Hematopoietic multipotent progenitor cell treated with erythropoietin and hydrocortisone succinate and interleukin-3 and kit ligand, for 8 days (in vitro differentiated cells): ENCODE measurements around the gene SNRNP200.

Experiments used
- DNase-seq: peaks from one replicate; pipeline ENCODE4 v3.0.0-alpha.2; 2015

SNRNP200 gene

DNA sequence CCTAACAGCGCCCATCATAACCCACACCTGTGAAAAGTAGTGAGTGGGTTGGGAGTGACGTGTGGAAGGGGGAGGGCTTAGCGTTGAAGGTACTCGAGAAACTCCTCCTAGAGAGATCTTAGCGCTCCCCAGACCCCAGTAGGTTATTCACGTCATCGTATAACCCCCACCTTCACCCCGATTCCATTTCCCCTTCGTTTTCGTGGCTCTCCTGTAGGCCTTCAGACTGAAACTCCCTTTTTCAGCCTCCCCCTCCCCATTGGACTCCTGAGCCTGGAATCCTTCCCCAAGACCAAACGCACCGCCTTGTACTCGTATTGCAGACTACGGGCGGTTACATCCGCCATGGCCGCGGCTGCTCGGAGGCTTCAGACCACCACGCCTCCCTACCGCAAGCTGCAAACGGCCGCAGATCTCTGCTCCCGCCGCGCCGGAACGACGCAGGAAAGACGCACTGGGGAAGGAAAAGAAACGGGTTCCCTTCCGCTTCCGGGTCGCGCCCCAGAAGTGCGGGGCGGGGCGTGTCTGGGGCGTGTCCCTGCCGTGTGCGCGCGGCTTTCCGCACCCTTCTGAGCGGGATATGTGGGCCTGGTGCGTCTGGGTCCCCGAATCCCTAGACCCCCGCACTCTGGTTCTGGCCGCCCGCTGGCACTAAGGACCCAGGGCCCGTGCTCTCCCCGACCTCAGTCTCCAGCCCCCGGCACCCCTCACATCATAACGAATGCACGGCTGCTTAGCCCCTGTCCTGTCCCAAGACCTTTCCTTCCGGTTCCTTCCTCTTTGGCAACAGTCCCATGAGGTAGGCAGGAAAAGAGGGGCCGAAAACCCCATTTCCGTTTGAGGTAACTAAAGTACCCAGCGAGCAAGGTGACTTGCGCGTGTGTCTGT, at the start of gene SNRNP200:
Gene SNRNP200, minus strand, starts transcription at position 456 of the 888 bp plus-strand sequence. Its CDS starts 109 bp downstream, at position 347.
- DNase-seq = peak; percentile 93

DNA sequence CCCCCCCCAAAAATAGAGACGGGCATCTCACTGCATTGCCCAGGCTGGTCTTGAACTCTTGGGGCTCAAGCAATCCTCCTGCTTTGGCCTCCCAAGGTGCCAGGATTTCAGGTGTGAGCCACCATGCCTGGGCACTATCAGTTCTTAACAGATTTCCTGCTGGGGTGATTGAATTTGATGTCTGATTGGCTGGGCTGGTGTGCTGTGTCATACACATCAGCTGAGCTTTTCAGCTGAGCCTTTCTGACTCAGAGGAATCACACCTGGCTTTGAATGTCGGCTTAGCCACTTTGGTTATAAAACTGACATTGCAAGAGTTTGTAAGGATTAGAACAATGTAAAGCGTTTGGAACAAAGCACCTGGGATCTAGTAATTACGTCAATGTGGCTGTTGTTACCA, 49.1 kb upstream of the SNRNP200 start:
- DNase-seq = no peak

DNA sequence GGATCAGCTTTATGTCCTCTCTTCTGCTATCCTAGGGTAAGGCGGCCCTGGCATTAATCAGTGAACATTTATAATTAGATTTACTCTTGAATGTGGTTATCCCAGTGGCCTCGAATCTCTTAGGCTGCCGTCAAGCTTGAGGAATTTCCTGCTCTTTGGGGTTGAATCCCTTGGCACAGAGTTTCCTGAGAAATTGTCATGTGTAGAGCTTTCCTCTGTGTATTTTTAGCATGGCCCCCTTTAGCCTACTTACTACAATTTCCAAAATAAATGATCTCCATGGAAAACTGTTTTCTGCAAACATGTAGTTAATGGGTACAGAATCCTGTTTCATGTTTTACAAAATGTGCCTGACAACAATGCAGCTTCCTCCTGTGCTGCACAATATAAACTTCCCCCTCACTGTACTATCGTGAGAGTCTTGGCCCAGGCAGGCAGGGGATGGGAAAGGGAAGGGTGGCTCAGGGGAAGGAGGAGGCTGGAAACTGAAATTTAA, 48.3 kb upstream of the SNRNP200 start:
- DNase-seq = no peak

DNA sequence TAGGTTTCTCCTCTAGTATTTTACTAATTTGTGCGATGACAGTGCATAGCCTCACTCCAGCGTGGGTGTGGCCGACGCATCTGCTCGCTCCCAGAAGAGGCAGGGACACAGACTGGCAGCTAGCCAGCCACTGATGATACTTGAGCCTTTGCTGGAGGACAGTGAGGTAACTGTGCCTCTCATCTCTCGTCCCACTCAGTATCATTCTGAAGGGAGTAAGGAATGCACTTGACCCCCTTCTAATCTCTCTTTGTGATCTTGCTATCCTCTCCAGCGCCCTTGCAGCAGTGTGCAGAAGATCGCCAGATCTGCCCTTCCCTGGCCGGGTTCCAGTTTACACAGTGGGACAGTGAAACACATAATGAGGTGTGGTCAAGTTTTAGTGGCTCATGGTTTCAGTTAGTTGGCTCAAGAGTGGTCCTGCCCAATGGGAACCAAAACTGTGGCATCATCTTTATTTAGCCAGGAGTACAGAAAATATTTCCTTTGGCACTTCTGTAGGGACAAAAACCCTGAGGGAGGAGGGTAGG, 47.8 kb upstream of the SNRNP200 start:
- peak; percentile 91 for DNase-seq

DNA sequence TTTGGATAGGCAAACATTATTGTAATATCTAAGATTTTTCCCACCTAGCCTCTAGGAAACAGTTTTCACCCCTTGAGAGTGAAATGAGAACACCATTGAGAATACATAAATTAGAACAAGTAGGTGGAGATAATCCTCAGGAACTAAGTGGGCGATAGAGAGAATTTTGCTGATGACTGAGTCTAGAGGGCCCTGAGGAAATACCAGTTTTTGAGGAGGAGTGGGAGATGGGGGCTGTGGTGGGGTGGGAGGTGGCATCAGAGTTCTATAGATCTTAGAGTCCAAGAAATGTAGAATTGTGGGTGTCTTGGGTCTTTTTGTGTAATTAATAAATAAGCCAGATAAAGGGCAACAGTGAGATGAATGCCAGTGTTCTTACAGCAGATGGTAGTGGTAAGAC, 42.0 kb upstream of the SNRNP200 start:
- DNase-seq = no peak

DNA sequence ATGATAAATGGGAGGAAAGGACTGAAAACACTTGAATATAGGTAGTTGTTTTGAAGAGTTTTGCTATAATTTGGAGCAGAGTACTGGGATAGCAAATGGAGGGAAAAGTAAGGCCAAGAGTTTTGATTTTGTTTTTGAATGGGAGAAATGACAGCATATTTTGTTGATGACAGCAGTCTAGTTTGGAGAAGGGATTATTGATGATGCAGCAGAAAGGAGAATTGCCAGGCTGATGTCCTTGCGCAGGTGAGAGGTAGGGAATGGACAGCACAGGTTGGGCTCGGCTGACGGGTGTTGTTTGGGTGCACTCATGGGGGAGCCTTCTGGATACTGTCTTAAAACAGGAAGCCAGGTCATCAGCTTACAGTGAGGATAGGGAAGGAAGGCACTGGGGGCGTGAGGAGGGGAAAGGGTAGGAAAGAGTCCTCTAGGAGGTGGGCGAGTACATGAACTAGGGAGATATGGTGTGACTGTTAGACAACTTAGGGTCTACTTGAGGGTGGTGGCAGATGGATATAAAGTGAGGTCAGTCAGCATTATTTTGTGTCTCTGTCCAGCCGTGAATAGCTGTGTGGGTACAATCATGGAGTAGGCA, 40.6 kb upstream of the SNRNP200 start:
- no peak for DNase-seq

DNA sequence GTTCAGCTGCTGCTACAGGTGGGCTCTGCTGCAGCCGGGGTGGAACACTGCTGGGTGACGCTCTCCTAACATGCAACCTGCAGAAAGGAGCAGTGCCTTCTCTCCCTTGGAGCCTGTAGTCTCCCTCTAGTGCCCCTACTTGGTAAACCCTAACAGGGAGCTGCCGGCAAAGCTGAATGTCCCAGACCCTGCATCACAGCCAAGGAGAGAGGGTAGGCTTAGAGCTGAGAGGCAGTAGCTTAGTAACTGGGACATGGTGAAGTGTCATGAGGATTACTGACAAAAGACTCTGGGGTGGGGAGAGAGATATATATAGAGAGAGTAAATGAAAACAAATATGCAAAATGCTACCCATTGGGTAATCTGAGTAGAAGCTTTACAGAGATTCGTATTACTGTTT, 40.1 kb upstream of the SNRNP200 start:
- DNase-seq = no peak

DNA sequence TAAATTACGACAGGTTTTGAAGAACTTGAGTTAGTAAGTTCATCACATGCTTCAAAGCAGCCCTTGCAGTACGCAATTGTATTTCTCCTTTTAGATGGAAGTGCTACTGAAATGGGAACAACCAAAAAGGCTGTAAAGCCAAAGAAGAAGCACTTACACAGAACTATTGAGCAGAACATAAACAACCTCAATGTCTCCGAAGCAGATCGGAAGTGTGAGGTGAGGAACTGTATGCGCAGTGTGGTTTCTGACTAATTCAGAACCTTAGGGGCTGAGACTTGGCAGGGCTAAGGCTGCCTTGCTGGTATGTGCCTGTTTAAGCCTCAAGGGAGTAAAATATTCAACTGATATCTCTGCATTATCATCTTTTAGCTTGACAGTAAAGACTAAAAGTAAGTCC, 38.7 kb upstream of the SNRNP200 start:
- DNase-seq = no peak

DNA sequence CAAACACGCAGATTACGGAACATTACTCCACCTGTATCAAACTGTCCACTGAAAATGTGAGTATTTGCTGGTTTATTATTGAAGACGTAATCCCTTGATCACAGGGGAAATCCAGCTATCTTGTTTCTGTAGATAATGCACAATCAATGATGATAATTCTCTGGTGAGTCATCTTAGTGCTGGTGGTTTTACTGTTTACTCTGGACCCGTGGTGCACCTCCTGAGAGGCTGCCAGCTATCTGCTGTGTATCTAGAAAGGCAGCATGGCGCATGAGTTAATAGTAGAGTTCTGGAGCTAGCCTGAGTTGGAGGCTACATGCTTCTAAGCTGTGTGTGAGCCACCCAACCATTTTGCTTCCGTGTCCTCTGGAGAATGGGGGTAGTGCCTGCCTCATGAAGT, 36.7 kb upstream of the SNRNP200 start:
- peak; percentile 55 for DNase-seq

DNA sequence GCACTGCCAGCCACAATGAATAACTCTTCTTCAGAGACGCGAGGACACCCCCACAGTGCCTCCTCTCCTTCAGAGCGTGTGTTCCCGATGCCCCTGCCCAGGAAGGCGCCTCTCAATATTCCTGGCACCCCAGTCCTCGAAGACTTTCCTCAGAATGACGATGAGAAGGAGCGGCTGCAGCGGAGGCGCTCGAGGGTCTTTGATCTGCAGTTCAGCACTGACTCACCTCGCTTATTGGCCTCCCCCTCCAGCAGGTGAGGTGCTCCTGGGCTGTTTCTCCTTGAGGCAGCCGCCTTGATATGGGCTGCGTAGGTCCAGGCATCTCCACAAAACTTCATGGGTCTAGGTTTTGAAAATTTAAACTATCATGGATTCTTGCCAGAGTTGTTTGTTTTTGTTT, 36.3 kb upstream of the SNRNP200 start:
- no peak for DNase-seq

DNA sequence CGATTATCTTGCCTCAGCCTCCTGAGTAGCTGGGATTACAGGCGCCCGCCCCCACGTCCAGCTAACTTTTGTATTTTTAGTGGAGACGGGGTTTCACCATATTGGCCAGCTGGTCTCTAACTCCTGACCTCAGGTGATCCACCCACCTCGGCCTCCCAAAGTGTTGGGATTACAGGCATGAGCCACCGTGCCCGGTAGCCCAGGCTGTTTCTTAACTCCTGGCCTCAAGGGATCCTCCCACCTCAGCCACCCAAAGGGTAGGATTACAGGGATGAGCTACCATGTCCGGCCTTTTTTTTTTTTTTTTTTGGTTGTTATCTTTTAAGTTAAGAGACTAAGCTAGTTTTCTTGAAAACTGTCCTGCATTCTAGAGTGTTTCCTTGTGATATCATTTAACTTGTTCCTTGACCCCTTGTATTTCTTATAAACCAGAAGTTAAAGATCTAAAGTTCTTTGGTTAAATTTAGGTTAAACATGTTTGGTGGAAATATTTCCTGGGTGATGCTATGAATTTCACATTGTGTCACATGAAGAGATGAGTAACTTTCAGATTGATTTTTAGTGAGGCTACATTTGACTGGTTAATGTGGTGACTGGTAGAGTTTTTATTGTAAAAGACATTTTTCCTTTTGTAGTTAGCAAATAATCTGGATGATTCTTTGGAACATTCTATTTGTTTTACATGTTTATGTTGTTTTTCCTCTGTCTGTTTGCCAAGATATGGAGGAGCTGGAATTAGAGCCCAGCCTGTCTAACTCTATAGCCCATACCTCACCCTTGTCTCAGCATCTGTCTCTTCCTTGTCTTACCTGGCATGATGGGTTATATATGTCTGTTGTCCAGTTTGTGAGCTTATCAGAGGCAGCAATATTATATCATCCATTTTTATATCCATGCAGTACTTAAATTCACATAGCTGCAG, 35.4 kb upstream of the SNRNP200 start:
- no peak for DNase-seq

DNA sequence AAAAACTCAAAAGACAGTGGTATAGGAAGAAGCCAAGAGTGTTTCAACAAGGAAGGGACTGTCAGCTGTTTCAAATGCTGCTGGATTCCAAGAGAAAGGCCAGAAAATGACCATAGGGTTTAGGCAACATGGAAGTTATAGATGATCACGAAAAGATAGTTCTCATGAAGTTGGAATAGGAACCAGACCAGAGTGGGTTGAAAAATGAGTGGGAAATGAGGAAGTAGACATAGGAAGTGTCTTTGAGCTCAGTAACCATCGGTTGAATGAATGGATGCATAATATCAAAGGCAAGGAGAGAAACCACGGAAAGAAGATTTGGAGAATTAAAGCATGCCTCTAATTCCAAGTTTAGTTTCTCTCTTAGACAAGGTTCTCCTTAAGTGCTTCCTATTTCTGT, 31.5 kb upstream of the SNRNP200 start:
- no peak for DNase-seq

DNA sequence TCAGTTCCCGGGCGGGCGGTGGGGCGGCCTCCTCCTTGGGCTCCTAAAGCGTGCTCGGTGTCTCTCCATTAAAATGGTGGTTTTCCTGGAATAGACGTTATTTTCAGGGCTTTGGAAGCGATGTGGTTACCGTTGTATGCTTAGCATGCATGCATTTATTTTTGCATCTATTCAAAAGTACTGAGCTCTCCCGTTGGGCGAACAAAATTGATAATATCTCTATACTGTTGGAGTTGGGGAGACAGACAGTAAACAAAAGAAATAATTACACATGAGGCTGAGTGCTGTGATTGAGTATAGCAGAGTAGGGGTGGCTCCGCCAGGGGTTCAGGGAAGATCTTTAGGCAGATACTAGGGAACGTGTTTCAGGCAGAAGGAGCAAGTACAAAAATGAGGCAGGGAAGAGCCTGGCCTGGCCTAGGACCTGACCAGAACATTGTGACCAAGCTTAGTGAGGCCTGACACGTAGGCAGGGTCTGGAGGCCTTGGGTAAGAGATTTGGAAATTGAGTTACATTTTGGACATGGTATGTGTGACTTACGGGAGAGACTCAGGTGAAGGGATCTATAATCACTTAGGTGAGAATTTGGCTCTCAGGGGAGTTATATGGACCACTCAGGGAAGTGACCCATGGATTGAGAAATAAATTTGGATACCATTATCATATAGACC, 30.9 kb upstream of the SNRNP200 start:
- no peak for DNase-seq

DNA sequence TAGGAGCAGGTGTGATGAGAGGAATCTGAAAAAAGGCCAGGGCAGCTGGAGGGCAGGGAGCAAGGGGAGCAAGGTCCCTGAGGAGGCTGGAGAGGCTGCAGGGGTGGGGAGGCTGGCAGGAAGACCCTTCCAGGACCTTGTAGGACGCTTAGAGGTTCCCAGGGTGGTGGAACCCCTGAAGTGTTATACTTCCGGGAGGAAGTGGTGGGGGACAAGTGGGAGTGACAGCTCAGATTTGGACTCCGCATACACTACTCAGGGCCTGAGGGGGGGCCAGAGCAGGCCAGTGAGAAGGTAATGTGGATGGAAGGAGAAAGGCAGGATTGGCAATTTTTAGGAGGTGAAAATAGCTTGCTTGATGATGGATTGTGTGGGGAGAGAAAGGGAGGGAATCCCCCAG, 28.4 kb upstream of the SNRNP200 start:
- no peak for DNase-seq

DNA sequence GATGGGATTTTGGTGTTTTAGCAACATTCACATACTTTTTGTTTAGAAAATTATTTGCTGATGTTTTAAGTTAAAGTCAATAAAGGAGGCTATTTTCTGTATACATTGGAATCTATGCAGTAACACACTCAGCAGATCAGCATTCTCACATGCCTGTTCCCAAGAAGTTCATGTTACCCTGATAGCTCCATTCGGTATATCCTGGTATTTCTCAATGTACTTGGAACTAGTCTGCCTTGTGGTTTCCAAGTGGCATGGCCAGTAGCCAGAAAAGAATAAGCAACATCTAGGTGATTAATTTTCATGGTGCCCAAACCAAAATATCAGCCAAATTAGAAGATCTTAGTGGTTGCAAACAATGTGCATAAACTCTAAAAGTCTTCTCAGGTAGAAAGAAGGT, 25.1 kb upstream of the SNRNP200 start:
- no peak for DNase-seq

DNA sequence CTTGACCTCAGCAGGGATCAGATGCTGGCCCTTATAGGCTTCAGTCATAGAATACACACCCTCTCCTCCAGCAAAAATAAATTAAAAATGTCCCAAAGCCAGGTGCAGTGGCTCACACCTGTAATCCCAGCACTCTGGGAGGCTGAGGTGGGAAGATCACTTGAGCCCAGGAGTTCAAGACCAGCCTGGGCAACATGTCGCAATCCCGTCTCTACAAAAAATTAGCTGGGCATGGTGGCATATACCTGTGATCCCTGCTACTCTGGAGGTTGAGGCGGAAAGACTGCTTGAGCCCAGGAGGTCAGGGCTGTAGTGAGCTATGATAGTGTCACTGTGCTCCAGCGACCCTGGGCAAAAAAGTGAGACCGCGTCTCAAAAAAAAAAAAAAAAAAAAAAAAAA, 24.5 kb upstream of the SNRNP200 start:
- DNase-seq = no peak

DNA sequence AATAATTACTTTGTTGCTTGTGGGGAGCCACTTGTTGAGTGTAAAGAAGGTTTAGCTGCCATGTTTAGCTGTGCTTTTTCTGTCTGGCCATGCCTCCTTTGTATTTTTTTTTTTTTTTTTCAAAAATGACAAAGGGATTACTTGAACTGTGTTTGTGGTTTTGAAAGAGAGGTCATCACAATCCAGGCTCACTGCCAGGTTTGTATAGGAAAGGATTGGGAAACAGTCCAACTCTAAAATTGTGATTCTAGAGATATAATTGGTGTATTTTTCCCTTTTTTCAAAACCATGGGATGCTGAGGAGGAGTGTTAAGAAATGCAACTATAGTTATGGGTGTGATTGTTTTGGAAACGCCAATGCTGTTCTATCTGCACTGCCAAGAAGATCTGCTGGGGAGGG, 24.1 kb upstream of the SNRNP200 start:
- peak; percentile 59 for DNase-seq

DNA sequence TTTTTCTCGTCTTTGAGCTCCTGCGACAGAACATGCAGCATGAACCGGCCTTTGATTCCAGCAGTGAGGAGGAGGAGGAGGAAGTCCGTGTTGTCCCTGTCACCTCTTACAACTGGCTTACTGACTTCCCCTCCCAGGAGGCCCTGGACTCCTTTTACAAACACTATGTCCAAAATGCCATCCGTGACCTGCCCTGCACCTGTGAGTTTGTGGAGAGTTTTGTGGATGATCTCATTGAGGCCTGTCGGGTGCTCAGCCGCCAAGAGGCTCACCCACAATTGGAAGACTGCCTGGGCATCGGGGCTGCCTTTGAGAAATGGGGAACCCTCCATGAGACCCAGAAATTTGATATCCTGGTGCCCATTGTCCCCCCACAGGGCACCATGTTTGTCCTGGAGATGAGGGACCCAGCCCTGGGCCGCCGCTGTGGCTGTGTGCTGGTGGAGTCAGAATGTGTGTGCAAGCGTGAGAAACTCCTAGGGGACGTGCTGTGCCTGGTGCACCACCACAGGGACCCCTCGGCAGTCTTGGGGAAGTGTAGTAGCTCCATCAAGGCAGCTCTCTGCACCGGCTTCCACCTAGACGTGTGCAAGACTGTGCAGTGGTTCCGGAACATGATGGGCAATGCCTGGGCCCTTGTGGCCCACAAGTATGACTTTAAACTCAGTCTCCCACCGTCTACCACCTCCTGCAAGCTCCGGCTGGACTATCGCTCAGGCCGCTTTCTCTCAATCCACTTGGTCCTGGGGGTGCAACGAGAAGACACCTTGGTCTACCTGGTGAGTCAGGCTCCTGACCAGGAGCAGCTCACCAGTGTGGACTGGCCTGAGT, 21.9 kb upstream of the SNRNP200 start:
- no peak for DNase-seq

DNA sequence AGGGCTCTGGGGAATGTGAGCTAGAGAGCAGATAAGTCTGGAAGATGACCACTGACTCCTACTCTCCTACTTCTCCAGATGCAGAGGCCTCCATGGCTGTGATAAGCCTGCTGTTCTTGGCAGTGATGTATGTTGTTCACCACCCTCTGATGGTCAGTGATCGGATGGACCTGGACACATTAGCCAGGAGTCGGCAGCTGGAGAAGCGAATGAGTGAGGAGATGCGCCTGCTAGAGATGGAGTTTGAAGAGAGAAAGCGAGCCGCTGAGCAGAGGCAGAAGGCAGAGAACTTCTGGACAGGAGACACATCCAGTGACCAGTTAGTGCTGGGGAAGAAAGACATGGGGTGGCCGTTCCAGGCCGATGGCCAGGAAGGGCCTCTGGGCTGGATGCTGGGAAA, 21.2 kb upstream of the SNRNP200 start:
- DNase-seq = no peak

DNA sequence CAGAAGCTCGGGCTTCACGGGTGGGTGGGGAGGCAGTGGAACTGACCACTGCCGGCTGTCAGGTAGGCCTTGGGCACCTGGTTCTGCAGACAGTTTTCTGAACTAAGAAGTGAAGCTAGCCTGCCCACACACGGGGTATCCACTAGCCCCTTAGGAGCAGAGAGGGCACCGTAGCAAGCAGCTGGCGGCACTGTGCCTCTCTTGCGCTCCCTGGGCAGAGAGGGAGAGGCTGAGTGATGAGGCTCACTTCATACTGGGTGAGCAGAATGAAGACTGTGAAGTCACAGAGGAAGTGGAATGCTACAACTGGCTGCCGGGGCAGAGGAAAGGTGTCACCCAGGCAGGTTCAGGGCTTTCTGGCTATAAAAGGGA, 20.5 kb upstream of the SNRNP200 start:
- DNase-seq = peak; percentile 39

DNA sequence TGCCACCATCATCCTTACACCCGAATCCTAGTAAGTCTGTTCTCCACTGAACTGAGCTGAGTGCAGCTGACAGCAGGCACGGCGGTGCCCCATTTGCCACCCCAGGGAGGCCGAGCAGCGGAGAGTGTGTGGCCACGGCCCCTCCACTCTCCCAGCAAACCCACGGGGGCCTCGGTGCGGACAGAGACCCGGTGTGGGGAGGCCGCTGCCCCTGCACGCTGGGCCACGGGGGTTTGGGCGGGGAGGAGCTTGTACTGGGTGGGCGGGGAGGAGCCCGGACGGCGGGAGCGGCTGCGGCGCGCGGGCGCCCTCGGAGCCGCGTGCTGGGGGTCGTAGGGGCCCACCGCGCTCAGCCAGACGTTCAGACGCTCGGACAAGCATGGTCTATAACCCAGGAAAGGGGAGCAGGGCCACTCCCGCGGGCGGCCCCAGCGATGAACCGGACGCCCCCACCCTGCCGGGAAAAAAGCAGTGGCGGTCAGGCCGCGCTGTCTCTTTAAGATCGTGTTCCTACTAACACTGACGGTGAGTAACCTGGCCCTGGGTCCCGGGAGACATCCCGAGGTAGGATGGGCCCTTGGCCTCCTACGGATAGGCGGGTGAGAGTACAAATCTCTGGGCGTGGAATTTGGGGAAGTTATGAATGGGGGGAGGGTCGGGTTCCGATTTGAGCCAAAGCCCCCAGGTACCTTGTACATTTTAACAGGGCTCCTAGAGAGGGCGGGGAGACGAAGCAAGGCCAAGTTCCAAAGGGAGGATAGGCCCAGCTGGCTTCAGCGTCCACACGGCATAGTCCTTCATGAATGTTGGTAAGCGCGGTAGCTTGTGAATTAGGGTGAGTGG, 19.9 kb upstream of the SNRNP200 start, which contains the start of gene ITPRIPL1:
Gene ITPRIPL1, plus strand, starts transcription at position 277 of the 843 bp plus-strand sequence. Its CDS starts 523 bp downstream, at position 800.
- DNase-seq = no peak
